ENCODE results near the gene LGI4.
A peak's percentile ranks its signal among the peaks of the same experiment; 100 is the strongest.

DNA sequence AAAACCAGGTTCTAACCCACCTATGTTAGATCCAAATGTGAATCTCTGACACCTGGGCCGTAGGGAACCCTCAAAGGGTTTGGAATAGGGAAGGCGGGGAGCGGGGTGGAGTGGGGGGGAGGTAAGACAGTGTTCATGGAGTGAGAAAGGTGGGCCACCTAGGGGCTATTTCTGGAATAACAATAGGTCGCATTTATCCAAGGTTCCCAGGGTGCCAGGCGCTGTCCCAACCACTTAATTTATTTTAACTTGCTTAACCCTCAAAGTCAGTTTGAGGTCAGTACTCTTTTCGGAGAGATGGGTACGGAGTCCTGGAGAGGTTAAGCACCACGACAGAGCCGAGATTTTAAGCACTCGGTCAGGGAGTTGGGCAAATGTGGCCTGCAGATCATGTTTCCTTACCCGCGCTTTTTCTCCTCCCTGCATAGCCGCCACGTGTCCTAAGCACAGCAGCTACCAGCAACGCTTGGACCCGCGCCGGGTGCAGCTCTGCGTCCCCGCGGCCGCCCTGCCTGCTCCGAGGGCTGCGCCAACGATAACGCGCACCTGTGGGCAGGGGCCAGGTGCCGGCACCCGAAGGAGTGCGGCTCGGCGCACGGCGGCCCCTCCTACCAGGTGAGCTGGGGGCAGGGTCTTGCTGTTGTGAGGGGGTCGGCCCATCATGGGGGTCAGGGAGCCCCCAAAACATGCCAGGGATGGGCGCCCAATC is 44.2 kb downstream of the LGI4 start:
- no peak for TF ChIP-seq EZH2 (IDR thresholded peaks at IDR 0.05)
- TF ChIP-seq, protein P1, sequence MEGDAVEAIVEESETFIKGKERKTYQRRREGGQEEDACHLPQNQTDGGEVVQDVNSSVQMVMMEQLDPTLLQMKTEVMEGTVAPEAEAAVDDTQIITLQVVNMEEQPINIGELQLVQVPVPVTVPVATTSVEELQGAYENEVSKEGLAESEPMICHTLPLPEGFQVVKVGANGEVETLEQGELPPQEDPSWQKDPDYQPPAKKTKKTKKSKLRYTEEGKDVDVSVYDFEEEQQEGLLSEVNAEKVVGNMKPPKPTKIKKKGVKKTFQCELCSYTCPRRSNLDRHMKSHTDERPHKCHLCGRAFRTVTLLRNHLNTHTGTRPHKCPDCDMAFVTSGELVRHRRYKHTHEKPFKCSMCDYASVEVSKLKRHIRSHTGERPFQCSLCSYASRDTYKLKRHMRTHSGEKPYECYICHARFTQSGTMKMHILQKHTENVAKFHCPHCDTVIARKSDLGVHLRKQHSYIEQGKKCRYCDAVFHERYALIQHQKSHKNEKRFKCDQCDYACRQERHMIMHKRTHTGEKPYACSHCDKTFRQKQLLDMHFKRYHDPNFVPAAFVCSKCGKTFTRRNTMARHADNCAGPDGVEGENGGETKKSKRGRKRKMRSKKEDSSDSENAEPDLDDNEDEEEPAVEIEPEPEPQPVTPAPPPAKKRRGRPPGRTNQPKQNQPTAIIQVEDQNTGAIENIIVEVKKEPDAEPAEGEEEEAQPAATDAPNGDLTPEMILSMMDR (IDR thresholded peaks at IDR 0.05 in 2 of 3, conservative IDR thresholded peaks at IDR 0.05 in 1 of 3; ENCODE audit: borderline replicate concordance in 1 of 3, insufficient read depth in 1 of 3, low read depth in 2 of 3, low read length in 2 of 3): peak; percentile 52 to 70 (median 67); a peak in 5 of 6 replicates
- no peak for TF ChIP-seq POLR2A (IDR thresholded peaks at IDR 0.05; ENCODE audit: borderline replicate concordance, extremely low read depth, insufficient read depth, insufficient read length)
